Mesothelial cell of epicardium (in vitro differentiated cells): ENCODE measurements around the gene CMSS1. TPM values are rescaled to one million over a fixed set of nuclear protein-coding genes. Genes with fewer than 3 reads are reported as not detected.
A peak's percentile ranks its signal among the peaks of the same experiment; 100 is the strongest.

Experiments used
- DNase-seq, 2 experiments: peaks; one replicate each; pipeline ENCODE4 v3.0.0; 2021; ENCODE audit warnings: low spot score in 2 of 2; ENCODE audit not compliant: unreplicated experiment in 2 of 2
- H3K27ac Mint-ChIP-seq: 2 replicates; pipeline ENCODE4 v1.8.0; 2021; ENCODE audit warnings: mixed read lengths
- H3K27me3 Mint-ChIP-seq: 2 replicates; pipeline ENCODE4 v1.8.0; 2021; ENCODE audit warnings: low read depth, mixed read lengths
- H3K36me3 Mint-ChIP-seq: 2 replicates; pipeline ENCODE4 v1.8.0; 2021; ENCODE audit warnings: mixed read lengths
- H3K4me1 Mint-ChIP-seq: 2 replicates; pipeline ENCODE4 v1.8.0; 2021; ENCODE audit warnings: mixed read lengths
- H3K4me3 Mint-ChIP-seq: 2 replicates; pipeline ENCODE4 v1.8.0; 2021; ENCODE audit warnings: mild to moderate bottlenecking, moderate library complexity, mixed read lengths
- H3K9me3 Mint-ChIP-seq: 2 replicates; pipeline ENCODE4 v1.8.0; 2021; ENCODE audit warnings: mixed read lengths
- total RNA-seq: library from RNA; stranded (reverse); gene quantifications from 3 replicates; pipeline ENCODE4 v1.2.1, GENCODE V29; 2021
- TF ChIP-seq, protein P1 (sequence below): fragments of 200-600 bp; sonication (generic); IDR thresholded peaks from one replicate; pipeline ENCODE4 v1.5.0; 2021; ENCODE audit warnings: antibody characterized with exemption; ENCODE audit not compliant: unreplicated experiment

The CMSS1 gene
- total RNA-seq, 1 donor from 2014 or later = 30.0 TPM

DNA sequence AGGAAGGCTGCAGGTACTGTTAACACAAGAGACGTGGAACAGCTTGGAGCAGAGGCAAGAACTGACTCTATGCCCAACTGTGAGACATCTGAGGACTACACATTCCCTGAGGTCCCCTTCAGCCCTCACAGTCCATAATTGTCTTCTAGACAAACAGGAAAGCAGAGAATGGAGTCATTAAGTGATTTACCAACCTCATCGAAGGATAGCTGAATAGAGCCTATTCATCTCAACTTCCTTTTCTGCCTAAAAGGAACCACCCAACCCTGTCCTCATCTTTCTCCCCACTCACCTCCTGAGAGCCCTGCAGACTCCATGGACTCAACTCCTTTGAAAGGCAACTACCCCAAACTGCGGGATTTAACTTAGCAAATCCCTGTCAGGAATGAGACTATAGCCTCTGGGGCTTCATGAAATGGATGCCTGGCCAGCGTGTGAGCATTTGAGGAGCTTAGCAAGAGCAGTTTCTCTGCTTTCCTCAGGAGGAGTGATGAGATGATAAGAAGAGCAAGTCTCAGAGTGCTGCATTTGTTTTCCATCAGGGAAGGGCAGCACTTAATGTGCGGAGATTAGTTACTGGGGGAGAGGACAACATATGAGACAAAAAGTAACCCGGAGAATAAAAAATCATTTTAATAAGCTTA lies 358.1 kb downstream of the CMSS1 start:
- TF ChIP-seq, protein P1, sequence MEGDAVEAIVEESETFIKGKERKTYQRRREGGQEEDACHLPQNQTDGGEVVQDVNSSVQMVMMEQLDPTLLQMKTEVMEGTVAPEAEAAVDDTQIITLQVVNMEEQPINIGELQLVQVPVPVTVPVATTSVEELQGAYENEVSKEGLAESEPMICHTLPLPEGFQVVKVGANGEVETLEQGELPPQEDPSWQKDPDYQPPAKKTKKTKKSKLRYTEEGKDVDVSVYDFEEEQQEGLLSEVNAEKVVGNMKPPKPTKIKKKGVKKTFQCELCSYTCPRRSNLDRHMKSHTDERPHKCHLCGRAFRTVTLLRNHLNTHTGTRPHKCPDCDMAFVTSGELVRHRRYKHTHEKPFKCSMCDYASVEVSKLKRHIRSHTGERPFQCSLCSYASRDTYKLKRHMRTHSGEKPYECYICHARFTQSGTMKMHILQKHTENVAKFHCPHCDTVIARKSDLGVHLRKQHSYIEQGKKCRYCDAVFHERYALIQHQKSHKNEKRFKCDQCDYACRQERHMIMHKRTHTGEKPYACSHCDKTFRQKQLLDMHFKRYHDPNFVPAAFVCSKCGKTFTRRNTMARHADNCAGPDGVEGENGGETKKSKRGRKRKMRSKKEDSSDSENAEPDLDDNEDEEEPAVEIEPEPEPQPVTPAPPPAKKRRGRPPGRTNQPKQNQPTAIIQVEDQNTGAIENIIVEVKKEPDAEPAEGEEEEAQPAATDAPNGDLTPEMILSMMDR = no peak
- Mint-ChIP-seq H3K4me1 (peaks cover 17% of the 10 kb centered on the region), H3K27me3 (no peaks in the 10 kb centered on the region), H3K4me3 (no peak overlapping the region), H3K36me3 (peaks cover 36% of the 10 kb centered on the region), H3K27ac (peak overlapping the region; percentile 76), H3K9me3 (peaks cover 21% of the 10 kb centered on the region)
- DNase-seq = no peak

DNA sequence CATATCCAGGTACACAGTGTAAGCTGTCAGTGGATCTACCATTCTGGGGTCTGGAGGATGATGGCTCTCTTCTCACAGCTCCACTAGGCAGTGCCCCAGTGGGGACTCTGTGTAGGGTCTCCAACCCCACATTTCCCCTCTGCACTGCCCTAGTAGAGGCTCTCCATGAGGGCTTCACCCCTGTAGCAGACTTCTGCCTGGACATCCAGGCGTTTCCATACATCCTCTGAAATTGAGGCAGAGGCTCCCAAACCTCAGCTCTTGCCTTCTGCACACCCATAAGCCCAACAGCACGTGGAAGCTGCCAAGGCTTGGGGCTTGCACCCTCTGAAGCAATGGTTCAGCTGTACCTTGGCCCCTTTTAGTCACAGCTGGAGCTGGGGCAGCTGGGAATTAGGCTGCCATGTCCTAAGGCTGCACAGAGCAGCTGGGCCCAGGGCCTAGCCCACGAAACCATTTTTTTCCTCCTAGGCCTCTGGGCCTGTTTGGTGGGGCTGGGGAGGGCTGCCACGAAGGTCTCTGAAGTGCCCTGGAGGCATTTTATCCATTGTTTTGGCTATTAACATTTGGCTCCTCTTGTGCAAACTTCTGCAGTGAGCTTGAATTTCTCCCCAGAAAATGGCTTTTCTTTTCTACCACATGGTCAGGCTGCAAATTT lies 362.2 kb downstream of the CMSS1 start:
- H3K9me3 Mint-ChIP-seq = peaks cover 27% of the 10 kb centered on the region
- H3K27me3 Mint-ChIP-seq = no peaks in the 10 kb centered on the region
- DNase-seq = no peak
- H3K36me3 Mint-ChIP-seq = peaks cover 36% of the 10 kb centered on the region
- TF ChIP-seq, protein P1 = no peak
- peaks cover 11% of the 10 kb centered on the region for H3K4me1 Mint-ChIP-seq
- no peak overlapping the region for H3K27ac Mint-ChIP-seq
- H3K4me3 Mint-ChIP-seq = no peak overlapping the region

DNA sequence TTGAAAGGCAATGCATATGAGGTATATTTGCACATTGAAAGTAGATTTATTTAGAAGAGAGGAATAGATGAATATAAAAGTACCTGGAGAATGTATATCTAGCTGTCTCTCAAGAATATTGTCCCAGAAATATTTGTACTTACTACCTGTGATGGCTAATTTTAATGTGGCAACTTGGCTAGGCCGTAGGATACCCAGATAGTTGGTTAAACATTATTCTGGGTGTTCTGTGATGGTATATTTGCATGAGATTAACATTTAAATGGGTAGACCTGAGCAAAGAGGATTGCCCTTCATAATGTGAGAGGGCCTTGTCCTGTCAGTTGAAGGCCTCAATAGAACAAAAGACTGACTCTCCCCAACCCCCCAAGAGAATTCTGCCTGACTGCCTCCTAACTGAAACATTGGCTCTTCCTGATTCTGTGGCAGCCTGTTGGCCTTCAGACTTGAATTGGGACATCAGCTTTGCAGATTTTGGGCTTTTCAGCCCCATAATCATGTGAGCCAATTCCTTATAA lies 366.0 kb downstream of the CMSS1 start:
- peaks cover 22% of the 10 kb centered on the region for H3K9me3 Mint-ChIP-seq
- no peak for DNase-seq
- H3K4me3 Mint-ChIP-seq = no peak overlapping the region
- no peaks in the 10 kb centered on the region for H3K27me3 Mint-ChIP-seq
- peaks cover 25% of the 10 kb centered on the region for H3K36me3 Mint-ChIP-seq
- peaks cover 8% of the 10 kb centered on the region for H3K4me1 Mint-ChIP-seq
- TF ChIP-seq, protein P1 = no peak
- no peak overlapping the region for H3K27ac Mint-ChIP-seq

DNA sequence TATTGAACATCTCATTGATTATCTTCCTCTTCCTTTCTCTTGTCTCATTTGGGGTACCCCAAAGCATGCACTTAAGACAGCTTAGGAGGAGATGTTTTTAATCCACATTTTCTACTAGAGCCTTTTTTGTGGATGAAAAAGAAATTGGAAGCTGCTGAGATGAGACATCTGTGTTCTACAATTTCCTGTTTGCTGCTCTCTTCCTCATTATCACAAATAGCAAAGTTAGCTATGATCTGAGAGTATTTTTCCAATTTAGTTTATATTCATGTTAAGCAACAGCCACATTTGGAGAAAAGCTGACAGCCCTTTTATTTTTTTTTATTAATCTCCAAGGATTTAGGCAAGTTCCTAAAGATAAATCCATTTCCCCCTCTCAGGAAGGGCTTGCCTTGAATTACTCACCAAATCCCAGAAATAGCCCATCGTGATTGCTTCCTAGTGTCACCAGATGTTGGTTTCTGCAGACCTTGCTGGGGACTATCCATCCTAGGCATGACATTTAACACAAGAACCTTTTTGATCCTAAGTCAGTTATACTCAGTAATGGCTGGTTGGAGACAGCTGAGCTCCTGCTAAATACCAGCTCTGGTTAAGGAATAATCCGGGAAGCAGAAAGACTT lies 367.4 kb downstream of the CMSS1 start:
- peaks cover 13% of the 10 kb centered on the region for H3K9me3 Mint-ChIP-seq
- peaks cover 14% of the 10 kb centered on the region for H3K4me1 Mint-ChIP-seq
- no peak for DNase-seq
- H3K27me3 Mint-ChIP-seq = no peaks in the 10 kb centered on the region
- peaks cover 11% of the 10 kb centered on the region for H3K36me3 Mint-ChIP-seq
- H3K4me3 Mint-ChIP-seq = no peak overlapping the region
- H3K27ac Mint-ChIP-seq = peak overlapping the region; percentile 41
- TF ChIP-seq, protein P1 = no peak

DNA sequence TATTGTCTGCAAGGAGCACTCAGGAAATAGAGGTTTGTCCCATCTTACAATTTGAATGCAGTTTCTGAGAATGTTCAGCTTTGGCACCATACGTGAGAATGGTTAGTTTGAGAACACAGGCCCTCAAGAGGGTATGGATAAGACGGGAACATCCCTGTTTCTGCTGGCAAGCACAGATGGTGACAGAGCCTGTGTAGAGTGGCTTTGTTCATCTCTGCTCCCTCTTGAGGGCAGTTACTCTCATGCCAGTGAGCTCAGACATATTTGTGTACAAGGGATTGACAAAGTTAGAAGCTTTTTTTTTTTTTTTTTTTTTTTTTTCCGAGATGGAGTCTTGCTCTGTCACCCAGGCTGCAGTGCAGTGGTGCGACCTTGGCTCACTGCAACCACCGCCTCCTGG lies 368.2 kb downstream of the CMSS1 start:
- peaks cover 4% of the 10 kb centered on the region for H3K36me3 Mint-ChIP-seq
- H3K27me3 Mint-ChIP-seq = no peaks in the 10 kb centered on the region
- peaks cover 17% of the 10 kb centered on the region for H3K4me1 Mint-ChIP-seq
- no peak overlapping the region for H3K27ac Mint-ChIP-seq
- no peak for DNase-seq
- H3K9me3 Mint-ChIP-seq = peaks cover 6% of the 10 kb centered on the region
- TF ChIP-seq, protein P1 = no peak
- no peak overlapping the region for H3K4me3 Mint-ChIP-seq
